Putamen (tissue), 1 donor: ENCODE data around the gene CNTN2.

ENCODE experiments used
- DNase-seq: peaks from one replicate; pipeline ENCODE4 v3.0.0-alpha.2; 2016; ENCODE audit warnings: low spot score

The CNTN2 gene

GRCh38 chr1:205024679-205025078 lies 18.3 kb upstream of the CNTN2 start:
- DNase-seq = no peak

DNA sequence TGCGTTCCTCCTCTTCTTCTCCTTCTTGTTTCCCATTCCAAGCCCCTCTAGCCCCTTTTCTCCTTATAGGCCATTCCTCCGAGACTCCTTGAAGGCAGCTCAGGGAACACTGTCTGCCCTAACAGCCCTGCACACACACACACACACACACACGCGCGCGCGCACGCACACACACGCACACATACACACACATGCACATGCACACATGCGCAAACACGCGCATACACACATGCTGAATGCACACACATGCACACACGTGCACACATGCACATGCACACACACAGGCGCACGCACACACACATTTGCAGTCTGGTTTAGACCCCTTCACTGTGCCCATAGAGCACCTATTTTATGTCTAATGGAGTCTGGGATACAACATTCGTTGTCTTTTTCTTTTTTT lies 17.8 kb upstream of the CNTN2 start:
- no peak for DNase-seq

- DNase-seq = no peak
These were observed 16.8 kb upstream of the CNTN2 start for GRCh38 chr1:205026181-205026580.

GRCh38 chr1:205028390-205028789 lies 14.6 kb upstream of the CNTN2 start:
- DNase-seq = no peak

GRCh38 chr1:205028924-205029323 lies 14.1 kb upstream of the CNTN2 start:
- DNase-seq = no peak

- DNase-seq = no peak
These were observed 12.8 kb upstream of the CNTN2 start for GRCh38 chr1:205030241-205030640.

DNA sequence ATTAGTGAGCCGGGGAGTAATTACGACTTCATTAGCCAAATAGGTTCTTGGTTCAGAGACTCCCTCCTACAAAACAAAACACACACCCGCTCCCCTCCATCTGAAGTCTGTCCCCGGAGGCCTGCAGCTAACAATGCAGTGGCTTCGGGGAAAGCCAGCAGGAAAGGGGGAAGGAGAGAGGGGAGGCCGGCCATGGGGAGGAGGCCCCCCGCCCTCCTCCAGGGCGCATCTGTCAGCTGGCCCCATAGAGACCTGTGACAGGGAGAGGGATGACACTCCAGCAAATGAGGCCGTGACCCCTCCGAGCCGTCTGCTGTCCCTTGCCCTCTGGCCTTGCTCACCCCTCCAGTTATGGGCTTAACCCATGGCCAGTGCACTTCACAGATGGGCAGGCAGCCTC lies 12.1 kb upstream of the CNTN2 start:
- DNase-seq = no peak

DNA sequence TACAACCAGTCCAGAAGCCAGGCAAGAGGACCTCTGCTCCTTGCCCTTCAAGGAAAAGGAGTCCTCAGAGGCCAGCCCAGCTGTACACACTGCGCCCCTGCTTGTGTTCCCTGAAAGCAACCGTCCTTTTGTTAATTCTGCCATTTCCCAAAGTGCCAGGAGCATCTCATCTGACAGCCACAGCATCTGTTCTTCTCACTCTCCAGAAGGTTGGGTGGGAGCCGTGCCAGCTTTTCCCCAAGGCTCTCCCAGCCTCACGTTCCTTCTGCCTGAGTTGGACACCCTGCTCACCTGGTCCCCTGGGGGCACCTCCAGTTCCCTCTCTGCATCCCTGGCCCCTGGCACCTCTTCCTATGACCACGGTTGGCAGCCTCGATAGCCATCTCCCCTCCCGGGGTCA lies 10.5 kb upstream of the CNTN2 start:
- DNase-seq = no peak

DNA sequence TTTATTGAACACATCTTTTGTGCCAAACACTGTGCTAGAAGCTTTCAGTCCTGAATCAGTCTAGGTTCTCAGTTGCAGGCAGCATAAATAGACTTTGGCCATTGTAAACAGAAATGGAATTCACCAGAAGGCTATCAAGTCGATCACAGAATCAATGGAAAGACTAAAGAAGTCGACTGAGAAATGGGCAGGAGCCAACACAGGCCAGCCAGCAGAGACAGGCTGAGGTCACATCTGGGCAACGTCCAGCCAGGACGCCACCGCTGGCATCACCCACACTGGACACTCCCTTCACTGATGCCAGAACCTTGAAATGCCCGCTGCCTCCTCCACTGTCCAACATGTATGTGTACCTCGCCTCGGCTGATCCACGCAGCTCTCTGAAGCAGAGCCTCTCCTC lies 5.5 kb upstream of the CNTN2 start:
- DNase-seq = no peak

DNA sequence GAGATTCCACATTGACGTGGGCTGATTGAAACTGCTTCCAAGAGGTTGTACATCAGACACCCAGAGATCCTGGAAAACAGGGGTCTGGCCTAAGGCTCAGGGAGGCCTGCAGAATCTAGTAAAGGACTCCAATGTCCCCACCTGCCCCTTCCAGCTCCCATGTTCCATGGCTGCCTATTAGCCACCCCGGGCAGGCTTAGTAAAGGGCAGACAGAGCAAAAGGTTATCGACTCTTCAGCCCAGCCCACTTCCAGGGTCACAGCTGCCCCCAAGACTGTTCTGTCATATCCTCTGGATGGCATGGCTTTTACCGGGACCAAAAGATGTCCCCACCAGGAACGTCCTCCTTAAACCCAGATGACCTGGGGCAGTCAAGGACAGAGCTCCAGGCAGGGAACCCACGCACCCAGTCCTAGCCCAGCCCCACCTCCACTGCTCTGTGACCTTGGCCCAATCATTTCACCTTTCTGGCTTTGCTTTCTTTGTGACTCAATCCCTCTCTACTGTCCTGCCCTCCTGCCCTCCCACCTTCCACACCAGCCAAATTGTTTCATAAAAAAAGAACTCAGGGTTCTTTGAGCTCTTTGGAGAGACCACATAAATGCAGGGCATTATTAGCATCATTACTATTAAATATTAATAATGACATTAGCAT lies 4.8 kb upstream of the CNTN2 start:
- DNase-seq = no peak

DNA sequence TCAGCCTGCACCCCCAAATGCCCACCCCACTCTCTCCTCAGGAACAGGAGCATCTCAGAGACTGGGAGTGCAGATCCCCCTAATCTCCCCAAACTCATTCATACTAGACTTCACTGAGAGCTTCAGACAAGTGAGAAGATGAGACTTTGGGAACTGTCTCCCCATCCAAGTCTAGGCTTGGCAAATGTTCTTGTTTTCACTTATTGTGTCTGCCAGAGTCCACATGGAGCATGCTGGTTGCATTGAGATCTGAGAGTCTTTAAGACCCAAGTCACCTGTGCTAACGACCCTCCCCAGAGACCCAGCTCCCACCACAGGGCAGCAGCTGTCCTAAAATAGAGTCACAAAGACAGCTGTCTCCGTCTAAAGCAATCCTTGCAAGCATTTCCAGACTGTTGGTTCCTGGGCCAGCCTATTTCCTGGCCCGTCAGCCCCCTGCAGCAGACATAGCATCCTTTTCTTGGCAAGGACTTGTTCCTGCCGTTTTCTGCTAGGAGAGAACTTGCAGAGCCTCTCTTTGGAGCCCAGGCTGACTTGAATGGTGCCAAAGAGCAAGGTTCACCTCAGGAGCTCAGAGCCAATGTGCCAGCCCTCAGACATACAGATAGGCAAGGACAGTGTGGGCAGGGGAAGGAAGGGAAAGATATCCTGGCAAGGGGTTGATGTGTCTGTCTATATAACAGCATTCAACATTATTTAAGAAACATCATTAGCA lies 1.9 kb upstream of the CNTN2 start:
- DNase-seq = no peak

- DNase-seq = peak; percentile 75
These were observed 758 bp upstream of the CNTN2 start for GRCh38 chr1:205041998-205042910.

DNA sequence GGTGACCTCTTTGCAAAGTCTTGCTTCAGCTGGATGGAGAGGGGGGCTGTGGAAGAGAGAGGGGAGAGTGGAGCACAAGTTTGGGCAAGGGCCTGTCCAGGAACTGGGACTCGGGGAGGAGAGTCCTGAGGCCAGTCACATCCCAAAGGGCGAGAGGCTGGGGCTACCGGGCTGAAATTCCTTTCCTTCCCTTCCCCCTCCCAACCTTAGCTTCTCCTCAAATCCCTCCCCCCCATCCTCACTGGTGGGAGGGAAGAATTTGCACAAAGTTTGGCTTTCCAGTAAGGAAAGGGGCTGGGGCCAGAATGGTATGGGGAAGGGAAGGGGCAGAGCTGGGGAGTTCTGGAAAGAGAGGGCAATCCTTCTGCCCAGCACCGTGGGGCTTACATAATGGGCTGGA lies 854 bp downstream of the CNTN2 start:
- no peak for DNase-seq

GRCh38 chr1:205044741-205045140 lies 1.7 kb downstream of the CNTN2 start:
- DNase-seq = no peak

DNA sequence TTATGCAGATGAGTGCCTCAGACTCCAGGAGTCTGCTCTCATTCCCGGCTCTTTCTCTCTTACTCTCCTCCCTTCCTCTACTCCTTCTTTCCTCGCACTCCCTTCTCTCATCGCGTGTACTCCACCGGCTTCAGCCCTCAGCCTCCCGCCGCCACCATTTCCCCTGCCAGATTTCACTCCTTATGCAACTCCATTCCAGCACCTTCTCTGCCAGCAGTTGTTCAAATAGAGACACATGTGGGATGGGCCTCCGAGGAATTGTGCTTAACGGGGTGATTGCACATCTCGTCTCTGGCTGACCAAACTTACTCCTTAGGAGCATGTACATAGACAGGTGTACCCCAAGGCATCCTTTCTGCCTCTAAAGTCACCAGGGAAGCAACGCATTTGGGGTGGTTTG lies 2.1 kb downstream of the CNTN2 start:
- no peak for DNase-seq

- DNase-seq = peak; percentile 86
These were observed 3.9 kb downstream of the CNTN2 start for GRCh38 chr1:205046870-205047269.

DNA sequence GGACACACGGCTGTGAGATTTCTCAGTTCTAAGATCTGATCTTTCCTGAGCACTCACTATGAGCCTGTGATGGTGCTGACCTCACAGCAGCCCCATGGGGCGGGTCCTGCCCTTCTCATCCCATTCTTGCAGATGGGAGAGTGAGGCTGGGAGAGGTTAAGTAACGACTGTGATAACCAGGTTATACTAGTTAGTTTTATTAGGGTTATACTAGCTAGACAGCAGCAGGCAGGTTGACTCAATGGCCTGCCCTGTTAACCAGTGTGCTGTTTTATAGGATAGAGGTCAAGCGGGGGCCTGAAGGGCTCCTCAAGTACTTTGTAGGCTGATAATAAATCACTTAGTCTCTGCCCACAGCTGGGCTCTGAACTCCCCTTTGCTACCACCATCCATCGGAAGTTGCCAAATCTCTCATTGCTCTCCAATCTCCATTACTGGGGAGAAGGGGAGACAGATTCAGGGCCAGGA lies 4.8 kb downstream of the CNTN2 start:
- DNase-seq = peak; percentile 76

- DNase-seq = peak; percentile 98
These were observed 5.4 kb downstream of the CNTN2 start for GRCh38 chr1:205048382-205048781.

GRCh38 chr1:205049479-205049878 lies 6.5 kb downstream of the CNTN2 start:
- DNase-seq = no peak

- no peak for DNase-seq
These were observed 9.7 kb downstream of the CNTN2 start for GRCh38 chr1:205052690-205053089.

DNA sequence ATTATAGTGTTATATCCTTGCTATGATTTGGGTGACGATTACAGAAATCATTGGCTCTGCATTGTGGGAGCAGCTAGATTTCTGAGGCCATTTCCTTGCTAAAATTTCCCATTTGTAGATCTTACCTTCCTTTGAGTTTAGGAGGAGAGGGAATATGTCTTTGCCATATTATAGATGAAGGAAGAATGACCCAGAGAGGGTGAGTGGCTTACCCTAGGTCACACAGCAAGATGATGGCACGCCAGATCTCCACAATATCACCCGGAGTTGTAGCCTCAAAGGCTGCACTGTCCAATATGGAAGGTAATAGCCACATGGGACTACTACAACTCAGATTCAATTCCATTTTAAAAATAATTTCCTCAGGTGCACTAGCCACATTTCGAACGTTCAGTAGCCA lies 10.3 kb downstream of the CNTN2 start:
- DNase-seq = no peak

DNA sequence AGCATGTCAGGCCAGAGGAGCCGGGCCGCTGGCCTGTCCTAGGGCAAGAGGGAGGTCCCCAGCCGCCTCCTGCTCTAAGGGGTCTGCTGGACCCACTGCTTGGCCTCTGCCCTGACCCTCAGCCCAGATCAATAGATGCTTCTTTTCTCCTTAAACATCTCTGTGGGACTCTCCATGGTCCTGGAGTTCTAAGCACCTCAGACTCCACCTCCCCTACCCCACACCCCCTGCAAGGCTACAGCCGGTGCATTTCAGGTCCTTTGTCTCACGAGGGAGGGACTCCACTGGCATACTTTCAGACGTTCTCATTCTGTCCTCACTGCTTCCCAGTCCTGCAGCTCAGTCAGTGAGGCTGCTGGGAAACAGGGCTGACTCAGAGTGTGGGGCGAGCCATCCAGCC lies 11.0 kb downstream of the CNTN2 start:
- no peak for DNase-seq

DNA sequence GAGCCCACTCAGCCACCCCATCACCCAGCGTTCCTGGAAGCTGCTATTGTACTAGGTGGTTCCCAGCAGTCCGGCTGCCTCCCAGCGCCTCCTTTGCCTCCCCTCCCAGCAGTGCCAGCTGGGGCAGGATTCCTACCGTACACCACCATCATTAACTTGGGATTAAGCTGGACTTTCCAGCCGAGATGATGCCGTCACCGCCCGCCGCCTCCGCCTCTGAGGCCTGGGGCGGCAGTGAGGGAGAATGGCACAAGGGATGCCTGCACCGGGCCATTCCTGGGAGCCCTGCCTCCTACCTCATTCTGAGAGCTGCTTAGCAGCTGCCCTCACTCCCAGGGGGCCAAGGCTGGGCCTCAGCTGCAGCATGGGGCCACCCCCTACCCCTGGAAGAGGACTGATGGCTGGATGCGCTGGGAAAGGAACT lies 13.2 kb downstream of the CNTN2 start:
- DNase-seq = no peak
